SK-N-SH treated with all-trans-retinoic acid at 6 μM for 48 hours (cell line): ENCODE results near the gene CMTM2.

Experiments
- ARNTL ChIP-seq: fragments of 450-650 bp; formaldehyde crosslinking; IDR thresholded peaks from 2 replicates; pipeline ENCODE4 v1.5.0; 2020; ENCODE audit warnings: low read depth, mild to moderate bottlenecking, moderate library complexity, borderline replicate concordance
- CSDC2 ChIP-seq: fragments of 250-450 bp; sonication (Bioruptor Pico); IDR thresholded peaks from 2 replicates; pipeline ENCODE4 v1.5.0; 2020; ENCODE audit warnings: mild to moderate bottlenecking, moderate library complexity
- ISL1 ChIP-seq: fragments of 250-450 bp; sonication (Bioruptor Pico); IDR thresholded peaks from 2 replicates; pipeline ENCODE4 v2.1.2; 2022; ENCODE audit warnings: mild to moderate bottlenecking, moderate library complexity
- PPARA ChIP-seq: fragments of 250-450 bp; sonication (Bioruptor Pico); IDR thresholded peaks from 2 replicates; pipeline ENCODE4 v1.5.0; 2020; ENCODE audit warnings: mild to moderate bottlenecking, borderline replicate concordance
- RARB ChIP-seq: fragments of 250-450 bp; sonication (Bioruptor Pico); IDR thresholded peaks from 2 replicates; pipeline ENCODE4 v1.8.0; 2021; ENCODE audit warnings: mild to moderate bottlenecking, moderate library complexity
- SNAI2 ChIP-seq: fragments of 250-450 bp; sonication (Bioruptor Pico); IDR thresholded peaks from 2 replicates; pipeline ENCODE4 v1.5.0; 2020; ENCODE audit warnings: mild to moderate bottlenecking, moderate library complexity
- TOX ChIP-seq: fragments of 250-450 bp; sonication (Bioruptor Pico); IDR thresholded peaks from 2 replicates; pipeline ENCODE4 v1.8.0; 2021; ENCODE audit warnings: mild to moderate bottlenecking, moderate library complexity, borderline replicate concordance
- ZC3H10 ChIP-seq: fragments of 250-450 bp; sonication (Bioruptor Pico); IDR thresholded peaks from 2 replicates; pipeline ENCODE4 v1.5.1; 2021; ENCODE audit warnings: mild to moderate bottlenecking, moderate library complexity
- ZFP3 ChIP-seq: fragments of 250-450 bp; sonication (Bioruptor Pico); IDR thresholded peaks from 2 replicates; pipeline ENCODE4 v1.5.0; 2020; ENCODE audit warnings: mild to moderate bottlenecking, moderate library complexity
- ZNF565 ChIP-seq: fragments of 450-650 bp; formaldehyde crosslinking; conservative IDR thresholded peaks from 2 replicates; pipeline ENCODE4 v1.5.0; 2020; ENCODE audit warnings: low read depth, mild to moderate bottlenecking, moderate library complexity
- ZNF70 ChIP-seq: fragments of 450-650 bp; formaldehyde crosslinking; IDR thresholded peaks from 2 replicates; pipeline ENCODE4 v1.5.0; 2020; ENCODE audit warnings: mild to moderate bottlenecking, moderate library complexity
- TF ChIP-seq, protein P1 (sequence below): fragments of 250-450 bp; sonication (Bioruptor Pico); IDR thresholded peaks from 2 replicates; pipeline ENCODE4 v1.5.0; 2020; ENCODE audit warnings: mild to moderate bottlenecking, moderate library complexity
- TF ChIP-seq, protein P2 (sequence below): fragments of 250-450 bp; sonication (Bioruptor Pico); IDR thresholded peaks from 2 replicates; pipeline ENCODE4 v1.8.0; 2020; ENCODE audit warnings: mild to moderate bottlenecking, moderate library complexity, borderline replicate concordance
- TF ChIP-seq, protein P3 (sequence below): fragments of 250-450 bp; sonication (Bioruptor Pico); IDR thresholded peaks from 2 replicates; pipeline ENCODE4 v1.5.1; 2020; ENCODE audit warnings: low read depth, mild to moderate bottlenecking, moderate library complexity

DNA sequence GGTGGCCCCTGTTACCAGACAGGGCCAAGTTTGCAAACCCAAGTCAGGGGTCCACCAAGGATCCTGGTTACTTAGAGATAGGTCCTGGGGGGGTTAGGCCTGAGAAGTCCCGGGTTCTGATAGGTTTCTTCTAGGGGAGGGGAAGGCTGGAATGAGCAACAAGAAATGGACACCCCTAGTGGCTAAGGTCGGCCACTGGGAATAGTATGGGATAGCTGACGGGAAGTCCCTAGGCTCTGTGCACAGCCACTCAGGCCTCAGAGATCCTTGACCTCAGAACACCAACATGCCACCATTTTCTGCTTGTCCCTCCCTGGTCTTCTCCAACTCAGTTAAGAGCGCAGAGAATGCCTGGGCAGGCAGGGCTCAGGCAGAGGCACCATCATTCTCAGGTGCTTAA is 42.7 kb upstream of the CMTM2 start:
- TF ChIP-seq, protein P1, sequence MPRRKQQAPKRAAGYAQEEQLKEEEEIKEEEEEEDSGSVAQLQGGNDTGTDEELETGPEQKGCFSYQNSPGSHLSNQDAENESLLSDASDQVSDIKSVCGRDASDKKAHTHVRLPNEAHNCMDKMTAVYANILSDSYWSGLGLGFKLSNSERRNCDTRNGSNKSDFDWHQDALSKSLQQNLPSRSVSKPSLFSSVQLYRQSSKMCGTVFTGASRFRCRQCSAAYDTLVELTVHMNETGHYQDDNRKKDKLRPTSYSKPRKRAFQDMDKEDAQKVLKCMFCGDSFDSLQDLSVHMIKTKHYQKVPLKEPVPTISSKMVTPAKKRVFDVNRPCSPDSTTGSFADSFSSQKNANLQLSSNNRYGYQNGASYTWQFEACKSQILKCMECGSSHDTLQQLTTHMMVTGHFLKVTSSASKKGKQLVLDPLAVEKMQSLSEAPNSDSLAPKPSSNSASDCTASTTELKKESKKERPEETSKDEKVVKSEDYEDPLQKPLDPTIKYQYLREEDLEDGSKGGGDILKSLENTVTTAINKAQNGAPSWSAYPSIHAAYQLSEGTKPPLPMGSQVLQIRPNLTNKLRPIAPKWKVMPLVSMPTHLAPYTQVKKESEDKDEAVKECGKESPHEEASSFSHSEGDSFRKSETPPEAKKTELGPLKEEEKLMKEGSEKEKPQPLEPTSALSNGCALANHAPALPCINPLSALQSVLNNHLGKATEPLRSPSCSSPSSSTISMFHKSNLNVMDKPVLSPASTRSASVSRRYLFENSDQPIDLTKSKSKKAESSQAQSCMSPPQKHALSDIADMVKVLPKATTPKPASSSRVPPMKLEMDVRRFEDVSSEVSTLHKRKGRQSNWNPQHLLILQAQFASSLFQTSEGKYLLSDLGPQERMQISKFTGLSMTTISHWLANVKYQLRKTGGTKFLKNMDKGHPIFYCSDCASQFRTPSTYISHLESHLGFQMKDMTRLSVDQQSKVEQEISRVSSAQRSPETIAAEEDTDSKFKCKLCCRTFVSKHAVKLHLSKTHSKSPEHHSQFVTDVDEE (CRISPR knock-in tag): no peak
- no peak for TF ChIP-seq CSDC2 (CRISPR knock-in tag)
- no peak for TF ChIP-seq TOX
- no peak for TF ChIP-seq ZFP3 (CRISPR knock-in tag)
- TF ChIP-seq, protein P2, sequence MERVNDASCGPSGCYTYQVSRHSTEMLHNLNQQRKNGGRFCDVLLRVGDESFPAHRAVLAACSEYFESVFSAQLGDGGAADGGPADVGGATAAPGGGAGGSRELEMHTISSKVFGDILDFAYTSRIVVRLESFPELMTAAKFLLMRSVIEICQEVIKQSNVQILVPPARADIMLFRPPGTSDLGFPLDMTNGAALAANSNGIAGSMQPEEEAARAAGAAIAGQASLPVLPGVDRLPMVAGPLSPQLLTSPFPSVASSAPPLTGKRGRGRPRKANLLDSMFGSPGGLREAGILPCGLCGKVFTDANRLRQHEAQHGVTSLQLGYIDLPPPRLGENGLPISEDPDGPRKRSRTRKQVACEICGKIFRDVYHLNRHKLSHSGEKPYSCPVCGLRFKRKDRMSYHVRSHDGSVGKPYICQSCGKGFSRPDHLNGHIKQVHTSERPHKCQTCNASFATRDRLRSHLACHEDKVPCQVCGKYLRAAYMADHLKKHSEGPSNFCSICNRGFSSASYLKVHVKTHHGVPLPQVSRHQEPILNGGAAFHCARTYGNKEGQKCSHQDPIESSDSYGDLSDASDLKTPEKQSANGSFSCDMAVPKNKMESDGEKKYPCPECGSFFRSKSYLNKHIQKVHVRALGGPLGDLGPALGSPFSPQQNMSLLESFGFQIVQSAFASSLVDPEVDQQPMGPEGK (CRISPR knock-in tag): no peak
- no peak for TF ChIP-seq PPARA (CRISPR knock-in tag)
- TF ChIP-seq ZNF70: no peak
- no peak for TF ChIP-seq ZNF565 (CRISPR knock-in tag)
- no peak for TF ChIP-seq ARNTL (CRISPR knock-in tag)
- no peak for TF ChIP-seq ZC3H10 (CRISPR knock-in tag)
- no peak for TF ChIP-seq SNAI2 (CRISPR knock-in tag)
- TF ChIP-seq, protein P3, sequence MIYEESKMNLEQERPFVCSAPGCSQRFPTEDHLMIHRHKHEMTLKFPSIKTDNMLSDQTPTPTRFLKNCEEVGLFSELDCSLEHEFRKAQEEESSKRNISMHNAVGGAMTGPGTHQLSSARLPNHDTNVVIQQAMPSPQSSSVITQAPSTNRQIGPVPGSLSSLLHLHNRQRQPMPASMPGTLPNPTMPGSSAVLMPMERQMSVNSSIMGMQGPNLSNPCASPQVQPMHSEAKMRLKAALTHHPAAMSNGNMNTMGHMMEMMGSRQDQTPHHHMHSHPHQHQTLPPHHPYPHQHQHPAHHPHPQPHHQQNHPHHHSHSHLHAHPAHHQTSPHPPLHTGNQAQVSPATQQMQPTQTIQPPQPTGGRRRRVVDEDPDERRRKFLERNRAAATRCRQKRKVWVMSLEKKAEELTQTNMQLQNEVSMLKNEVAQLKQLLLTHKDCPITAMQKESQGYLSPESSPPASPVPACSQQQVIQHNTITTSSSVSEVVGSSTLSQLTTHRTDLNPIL (CRISPR knock-in tag): no peak
- no peak for TF ChIP-seq ISL1 (CRISPR knock-in tag)
- TF ChIP-seq RARB (CRISPR knock-in tag): no peak
